ENCODE data around the gene MROH7.

Gene MROH7

DNA sequence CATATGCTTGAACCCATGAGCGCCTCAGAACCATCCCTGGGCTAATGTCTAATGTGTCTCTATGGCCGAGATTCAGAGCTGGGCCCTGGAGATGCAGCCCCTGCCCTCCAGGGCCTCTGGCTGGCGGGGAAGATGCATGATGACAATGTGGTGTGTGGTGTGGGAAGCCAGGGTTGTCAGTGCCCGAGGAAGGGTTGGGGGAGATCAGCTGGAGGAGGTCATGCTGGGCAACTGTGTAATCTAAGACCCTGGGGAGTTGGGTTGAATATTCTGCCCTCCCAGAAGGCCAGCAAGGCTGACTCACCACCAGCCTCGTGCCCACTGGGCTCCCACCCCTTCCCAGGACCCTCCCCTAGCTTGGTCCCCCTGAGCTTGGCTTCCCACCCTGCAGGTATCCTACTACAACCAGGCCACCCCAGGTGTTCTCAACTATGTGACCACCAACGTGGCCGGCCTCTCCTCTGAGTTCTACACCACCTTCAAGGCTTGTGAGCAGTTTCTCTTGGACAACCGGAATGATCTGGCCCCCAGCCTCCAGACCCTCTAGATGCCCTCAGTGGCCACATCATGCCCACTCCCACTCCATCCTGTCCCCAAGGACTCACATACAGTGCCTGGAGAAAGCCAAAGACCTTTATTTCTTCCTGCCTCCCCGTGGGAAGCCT lies 32.9 kb upstream of the MROH7 start:
- Histone ChIP-seq H3K36me3 (ENCODE audit: control insufficient read depth in 1 of 2, insufficient read depth in 2 of 2, low read length in 2 of 2) (no peaks in the 10 kb centered on the region), H4K91ac (ENCODE audit: low read depth, low read length) (no peak overlapping the region), H2BK5ac (ENCODE audit: low read depth, low read length, poor library complexity) (no peak overlapping the region), H2BK120ac (ENCODE audit: insufficient read depth, low read length, poor library complexity) (no peak overlapping the region), H3K23ac (ENCODE audit: low read length) (no peak overlapping the region), H3K79me2 (ENCODE audit: control insufficient read depth, insufficient read depth, low read length, poor library complexity) (peaks cover 2% of the 10 kb centered on the region), H3K27me3 (ENCODE audit: insufficient read depth, low read length) (no peaks in the 10 kb centered on the region), H3K79me1 (ENCODE audit: low read length) (peaks cover 2% of the 10 kb centered on the region), H3K4me2 (ENCODE audit: low read length) (no peak overlapping the region), H3K4ac (ENCODE audit: low read depth, low read length) (no peak overlapping the region), H3K9me3 (ENCODE audit: insufficient read depth, low read depth, low read length) (peaks cover 2% of the 10 kb centered on the region), H3K18ac (ENCODE audit: low read length) (no peak overlapping the region), H3K14ac (ENCODE audit: low read length) (no peak overlapping the region), H2AK5ac (ENCODE audit: low read length) (no peak overlapping the region), H3K4me3 (ENCODE audit: low read depth, low read length) (no peak overlapping the region), H2AFZ (ENCODE audit: insufficient read depth, low read length, poor library complexity) (no peak overlapping the region), H4K8ac (ENCODE audit: low read depth, low read length) (no peak overlapping the region), H3K9ac (ENCODE audit: low read length) (no peak overlapping the region), H3K4me1 (ENCODE audit: control insufficient read depth in 1 of 2, insufficient read depth in 2 of 2, low read length in 2 of 2) (peaks cover 12 to 15% of the 10 kb centered on the region in 2 experiments), H2BK12ac (ENCODE audit: low read length) (no peak overlapping the region), H3K27ac (ENCODE audit: low read depth, low read length) (no peak overlapping the region), H4K12ac (ENCODE audit: low read depth, low read length) (no peak overlapping the region)
- no peak for DNase-seq
- WGBS (ENCODE audit: extremely low coverage, insufficient coverage, insufficient read length): no CpG with 5 or more reads among the region's 9 CpGs

DNA sequence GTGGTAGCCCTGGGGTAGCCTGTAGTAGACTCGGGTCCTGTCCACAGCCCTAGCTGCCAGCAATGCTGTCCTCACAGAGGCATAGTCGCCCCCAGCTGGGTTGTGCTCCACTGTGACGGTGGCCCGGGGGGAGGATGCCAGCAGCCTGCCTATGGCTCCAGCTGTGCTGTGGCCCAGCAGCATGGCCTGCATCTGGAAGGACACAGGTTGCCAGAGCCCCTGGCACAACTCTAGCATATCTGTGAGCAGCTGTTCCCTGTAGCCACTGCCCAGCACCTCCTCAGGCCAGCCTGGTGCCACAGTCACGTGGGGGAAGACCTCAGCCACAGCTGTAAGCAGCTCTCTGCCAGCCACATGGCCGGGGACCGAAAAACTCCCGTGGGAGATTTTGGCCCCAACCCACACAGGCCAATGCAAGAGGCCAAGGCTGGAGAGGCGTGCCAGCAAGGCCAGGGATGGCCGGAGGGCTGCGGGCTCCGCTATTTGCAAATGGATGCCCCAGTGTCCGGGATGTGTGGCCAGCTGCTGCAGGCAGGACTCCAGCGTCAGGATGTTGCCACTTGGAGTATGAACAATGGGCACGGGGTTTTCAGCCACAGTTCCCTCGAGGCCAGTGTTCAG lies 32.2 kb upstream of the MROH7 start:
- H3K4me1 ChIP-seq (ENCODE audit: control insufficient read depth in 1 of 2, insufficient read depth in 2 of 2, low read length in 2 of 2): peaks cover 12 to 15% of the 10 kb centered on the region in 2 experiments
- H2BK120ac ChIP-seq (ENCODE audit: insufficient read depth, low read length, poor library complexity): no peak overlapping the region

DNA sequence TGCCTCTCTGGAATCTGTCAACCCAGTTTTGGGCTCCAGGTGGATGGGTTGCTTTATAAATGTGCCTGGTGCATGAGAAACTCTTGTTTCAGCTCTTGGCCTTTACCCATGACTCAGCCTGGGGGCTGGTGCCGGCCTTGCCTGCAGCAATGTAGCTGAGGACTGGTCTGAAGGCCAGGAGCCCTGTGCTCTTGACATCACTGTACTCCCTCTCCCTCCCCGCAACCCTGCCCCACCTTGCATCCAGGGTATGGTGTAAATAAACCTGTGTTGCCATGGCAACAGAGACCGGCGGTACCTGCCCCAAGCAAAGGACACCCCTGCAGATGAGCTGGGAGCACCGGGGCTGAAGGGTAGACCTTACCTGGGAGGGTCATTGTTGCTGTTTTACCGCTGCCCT lies 31.5 kb upstream of the MROH7 start:
- Histone ChIP-seq H3K79me1 (ENCODE audit: low read length) (peaks cover 2% of the 10 kb centered on the region), H2BK120ac (ENCODE audit: insufficient read depth, low read length, poor library complexity) (no peak overlapping the region), H2BK5ac (ENCODE audit: low read depth, low read length, poor library complexity) (no peak overlapping the region), H4K91ac (ENCODE audit: low read depth, low read length) (no peak overlapping the region), H3K36me3 (ENCODE audit: control insufficient read depth in 1 of 2, insufficient read depth in 2 of 2, low read length in 2 of 2) (no peaks in the 10 kb centered on the region), H3K27ac (ENCODE audit: low read depth, low read length) (no peak overlapping the region), H3K9ac (ENCODE audit: low read length) (no peak overlapping the region), H4K12ac (ENCODE audit: low read depth, low read length) (no peak overlapping the region), H3K9me3 (ENCODE audit: insufficient read depth, low read depth, low read length) (peaks cover under 1% of the 10 kb centered on the region), H2AFZ (ENCODE audit: insufficient read depth, low read length, poor library complexity) (no peak overlapping the region), H3K4me3 (ENCODE audit: low read depth, low read length) (no peak overlapping the region), H3K4me1 (ENCODE audit: control insufficient read depth in 1 of 2, insufficient read depth in 2 of 2, low read length in 2 of 2) (peaks cover 12 to 15% of the 10 kb centered on the region in 2 experiments), H3K27me3 (ENCODE audit: insufficient read depth, low read length) (no peaks in the 10 kb centered on the region), H3K14ac (ENCODE audit: low read length) (no peak overlapping the region), H3K23ac (ENCODE audit: low read length) (no peak overlapping the region), H3K4me2 (ENCODE audit: low read length) (no peak overlapping the region), H3K18ac (ENCODE audit: low read length) (no peak overlapping the region), H3K79me2 (ENCODE audit: control insufficient read depth, insufficient read depth, low read length, poor library complexity) (peaks cover 2% of the 10 kb centered on the region), H3K4ac (ENCODE audit: low read depth, low read length) (no peak overlapping the region), H4K8ac (ENCODE audit: low read depth, low read length) (no peak overlapping the region), H2AK5ac (ENCODE audit: low read length) (no peak overlapping the region), H2BK12ac (ENCODE audit: low read length) (no peak overlapping the region)
- WGBS (ENCODE audit: extremely low coverage, insufficient coverage, insufficient read length): no CpG with 5 or more reads among the region's 6 CpGs
- peak; percentile 75 to 86 for DNase-seq

More for the DNA sequence above, 32.2 kb upstream of the MROH7 start:
- Histone ChIP-seq H3K4ac (ENCODE audit: low read depth, low read length) (no peak overlapping the region), H4K91ac (ENCODE audit: low read depth, low read length) (peak overlapping the region; percentile 3), H3K79me1 (ENCODE audit: low read length) (peaks cover 2% of the 10 kb centered on the region), H4K8ac (ENCODE audit: low read depth, low read length) (no peak overlapping the region), H3K4me2 (ENCODE audit: low read length) (no peak overlapping the region), H3K79me2 (ENCODE audit: control insufficient read depth, insufficient read depth, low read length, poor library complexity) (peaks cover 2% of the 10 kb centered on the region), H3K27ac (ENCODE audit: low read depth, low read length) (no peak overlapping the region), H2BK5ac (ENCODE audit: low read depth, low read length, poor library complexity) (no peak overlapping the region), H3K23ac (ENCODE audit: low read length) (no peak overlapping the region), H3K9ac (ENCODE audit: low read length) (no peak overlapping the region), H2AFZ (ENCODE audit: insufficient read depth, low read length, poor library complexity) (no peak overlapping the region), H3K36me3 (ENCODE audit: control insufficient read depth in 1 of 2, insufficient read depth in 2 of 2, low read length in 2 of 2) (no peaks in the 10 kb centered on the region), H2AK5ac (ENCODE audit: low read length) (peak overlapping the region; percentile 24), H3K14ac (ENCODE audit: low read length) (peak overlapping the region; percentile 19), H3K18ac (ENCODE audit: low read length) (no peak overlapping the region), H2BK12ac (ENCODE audit: low read length) (no peak overlapping the region), H3K4me3 (ENCODE audit: low read depth, low read length) (no peak overlapping the region), H4K12ac (ENCODE audit: low read depth, low read length) (no peak overlapping the region), H3K9me3 (ENCODE audit: insufficient read depth, low read depth, low read length) (peaks cover 2% of the 10 kb centered on the region), H3K27me3 (ENCODE audit: insufficient read depth, low read length) (no peaks in the 10 kb centered on the region)
- DNase-seq: no peak
- no CpG with 5 or more reads among the region's 16 CpGs for WGBS (ENCODE audit: extremely low coverage, insufficient coverage, insufficient read length)

DNA sequence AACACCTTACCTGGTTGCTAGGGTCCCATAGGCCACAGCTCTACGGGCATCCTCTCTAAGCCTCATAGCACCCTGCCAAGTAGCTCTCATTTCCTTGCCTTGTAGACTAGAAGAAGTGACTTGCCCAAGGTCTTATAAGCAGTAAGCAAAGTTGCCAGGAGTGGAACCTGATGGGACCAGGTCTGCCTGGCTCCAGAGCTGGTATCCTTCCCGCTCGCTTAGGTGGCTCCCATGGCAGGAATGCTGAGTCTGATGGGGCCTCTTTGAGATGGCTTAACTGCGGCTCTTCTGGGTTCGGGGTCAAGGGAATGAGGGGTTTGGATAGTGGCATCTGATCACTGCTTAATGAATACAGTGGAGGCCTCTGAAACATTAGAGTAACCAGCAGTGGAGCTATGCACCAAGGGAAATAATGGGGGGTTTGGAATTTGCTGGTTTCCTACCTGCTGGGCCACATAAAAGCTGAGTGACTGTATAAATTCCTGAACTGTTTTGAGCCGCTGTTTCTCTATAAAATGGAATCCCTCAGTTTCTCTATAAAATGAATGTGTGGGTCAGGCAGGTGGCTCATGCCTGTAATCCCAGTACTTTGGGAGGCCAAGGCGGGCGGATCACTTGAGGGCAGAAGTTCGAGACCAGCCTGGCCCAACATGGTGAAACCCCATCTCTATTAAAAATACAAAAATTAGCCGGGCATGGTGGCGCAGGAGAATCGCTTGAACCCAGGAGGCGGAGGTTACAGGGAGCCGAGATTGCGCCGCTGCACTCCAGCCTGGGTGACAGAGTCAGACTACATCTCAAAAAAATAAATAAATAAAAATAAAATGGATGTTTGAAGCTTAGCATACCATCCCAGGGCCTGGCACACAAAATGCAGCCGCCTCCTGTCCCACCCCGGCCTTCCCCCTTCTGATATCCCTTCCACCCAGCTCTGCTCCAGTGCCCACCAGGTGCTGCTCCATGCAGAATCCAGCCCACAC lies 30.7 kb upstream of the MROH7 start:
- peaks cover 2% of the 10 kb centered on the region for H3K79me1 ChIP-seq (ENCODE audit: low read length)
- no peak overlapping the region for H2BK5ac ChIP-seq (ENCODE audit: low read depth, low read length, poor library complexity)
- peak overlapping the region; percentile 60 for H2AK5ac ChIP-seq (ENCODE audit: low read length)
- no CpG with 5 or more reads among the region's 18 CpGs for WGBS (ENCODE audit: extremely low coverage, insufficient coverage, insufficient read length)
- H3K27ac ChIP-seq (ENCODE audit: low read depth, low read length): no peak overlapping the region
- H3K23ac ChIP-seq (ENCODE audit: low read length): no peak overlapping the region
- H3K4me2 ChIP-seq (ENCODE audit: low read length): no peak overlapping the region
- H2BK120ac ChIP-seq (ENCODE audit: insufficient read depth, low read length, poor library complexity): peak overlapping the region; percentile 10
- peak overlapping the region; percentile 59 for H2BK12ac ChIP-seq (ENCODE audit: low read length)
- H3K27me3 ChIP-seq (ENCODE audit: insufficient read depth, low read length): no peaks in the 10 kb centered on the region
- H3K4me3 ChIP-seq (ENCODE audit: low read depth, low read length): no peak overlapping the region
- no peaks in the 10 kb centered on the region for H3K9me3 ChIP-seq (ENCODE audit: insufficient read depth, low read depth, low read length)
- no peak overlapping the region for H3K9ac ChIP-seq (ENCODE audit: low read length)
- H4K12ac ChIP-seq (ENCODE audit: low read depth, low read length): no peak overlapping the region
- H3K18ac ChIP-seq (ENCODE audit: low read length): no peak overlapping the region
- peak; percentile 29 to 51 for DNase-seq
- H3K4me1 ChIP-seq (ENCODE audit: control insufficient read depth in 1 of 2, insufficient read depth in 2 of 2, low read length in 2 of 2): peaks cover 12 to 15% of the 10 kb centered on the region in 2 experiments
- peak overlapping the region; percentile 30 for H4K91ac ChIP-seq (ENCODE audit: low read depth, low read length)
- H3K36me3 ChIP-seq (ENCODE audit: control insufficient read depth in 1 of 2, insufficient read depth in 2 of 2, low read length in 2 of 2): no peaks in the 10 kb centered on the region
- H2AFZ ChIP-seq (ENCODE audit: insufficient read depth, low read length, poor library complexity): no peak overlapping the region
- H3K4ac ChIP-seq (ENCODE audit: low read depth, low read length): no peak overlapping the region
- H3K14ac ChIP-seq (ENCODE audit: low read length): peak overlapping the region; percentile 7
- H3K79me2 ChIP-seq (ENCODE audit: control insufficient read depth, insufficient read depth, low read length, poor library complexity): peaks cover 2% of the 10 kb centered on the region
- no peak overlapping the region for H4K8ac ChIP-seq (ENCODE audit: low read depth, low read length)

Measured in trophoblast cell (in vitro differentiated cells and primary cell).